Thymus (tissue), 11 donors: Measurements from ENCODE around the gene GATB. TPM values are rescaled to one million over a fixed set of nuclear protein-coding genes. Genes with fewer than 3 reads are reported as not detected.

Experiments
- DNase-seq, 9 donors: peaks; one replicate each; pipeline ENCODE4 v3.0.0-alpha.2; 2013; ENCODE audit warnings: low spot score in 9 of 9, low read depth in 6 of 9, missing footprints in 1 of 9
- H3K27ac ChIP-seq, 2 donors: one replicate each; pipeline ENCODE4 v1.5.1; 2013; ENCODE audit warnings: control low read depth in 1 of 2, low read depth in 1 of 2, low read length in 1 of 2, mild to moderate bottlenecking in 1 of 2, moderate library complexity in 1 of 2
- H3K27me3 ChIP-seq, 2 donors: one replicate each; pipeline ENCODE4 v1.5.1; 2013; ENCODE audit warnings: low read length in 1 of 2; ENCODE audit not compliant: control insufficient read depth in 2 of 2, insufficient read depth in 1 of 2
- H3K36me3 ChIP-seq, 2 donors: one replicate each; pipeline ENCODE4 v1.5.1; 2013; ENCODE audit warnings: low read length in 1 of 2, mild to moderate bottlenecking in 1 of 2, moderate library complexity in 1 of 2; ENCODE audit not compliant: control insufficient read depth in 2 of 2, insufficient read depth in 2 of 2
- H3K4me1 ChIP-seq, 2 donors: one replicate each; pipeline ENCODE4 v1.5.1; 2013; ENCODE audit warnings: low read length in 2 of 2; ENCODE audit not compliant: control insufficient read depth in 2 of 2, insufficient read depth in 2 of 2
- H3K4me3 ChIP-seq, 2 donors: one replicate each; pipeline ENCODE4 v1.5.1; 2013; ENCODE audit warnings: low read length in 2 of 2, control low read depth in 1 of 2, mild to moderate bottlenecking in 1 of 2
- H3K9me3 ChIP-seq, 2 donors: one replicate each; pipeline ENCODE4 v1.5.1; 2013; ENCODE audit warnings: low read length in 1 of 2, mild to moderate bottlenecking in 1 of 2; ENCODE audit not compliant: control insufficient read depth in 2 of 2, insufficient read depth in 1 of 2
- WGBS: extraction: QIAGEN DNeasy Blood & Tissue Kit; methylation state at CpG from one replicate; pipeline ENCODE4 v1.1.7; 2013; 5-methylcytosine and 5-hydroxymethylcytosine counted together
- polyA plus RNA-seq: library from polyadenylated mRNA; stranded (reverse); fragments of 200-250 nt; gene quantifications from one replicate; pipeline ENCODE4 v1.2.3, GENCODE V29; 2013
- total RNA-seq: library from RNA; stranded (reverse); fragments of 120-200 nt; gene quantifications from one replicate; pipeline ENCODE4 v1.2.4, GENCODE V29; 2013
- donor health status: healthy.

GATB gene
- total and polyA plus RNA-seq, 2 donors, result 14.5 to 17.6 TPM

DNA sequence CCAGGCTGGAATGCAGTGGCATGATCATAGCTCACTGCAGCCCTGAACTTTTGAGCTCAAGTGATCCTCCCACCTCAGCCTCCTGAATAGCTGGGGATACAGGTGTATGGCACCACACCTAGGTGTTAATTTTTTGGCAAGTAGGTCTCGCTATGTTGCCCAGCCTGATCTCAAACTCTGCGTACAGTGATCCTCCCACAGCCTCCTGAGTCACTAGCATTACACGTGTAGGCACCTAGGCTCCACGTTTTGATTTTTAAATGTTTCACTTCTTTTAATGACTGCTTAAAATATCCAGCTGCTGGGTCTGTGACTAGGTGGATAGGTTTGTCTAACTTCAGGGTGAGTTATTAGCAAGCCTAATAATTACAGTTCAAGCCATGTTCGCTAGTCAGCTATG, 44.5 kb downstream of the GATB start:
- DNase-seq, result no peak
- Histone ChIP-seq H3K27ac (no peak overlapping the region), H3K27me3 (no peaks in the 10 kb centered on the region), H3K9me3 (no peaks in the 10 kb centered on the region), H3K4me1 (no peaks in the 10 kb centered on the region), H3K36me3 (peaks cover 0 to 17% of the 10 kb centered on the region in 2 donors), H3K4me3 (no peak overlapping the region)
- over 99% methylated on average over 5 of the region's 5 CpGs for WGBS

GRCh38 chr4:151715881-151716280, 44.9 kb downstream of the GATB start:
- no peak overlapping the region for H3K4me3 ChIP-seq
- H3K36me3 ChIP-seq, result peaks cover 0 to 17% of the 10 kb centered on the region in 2 donors
- H3K27ac ChIP-seq, result no peak overlapping the region
- DNase-seq, result no peak
- H3K4me1 ChIP-seq, result no peaks in the 10 kb centered on the region
- H3K9me3 ChIP-seq, result no peaks in the 10 kb centered on the region
- no peaks in the 10 kb centered on the region for H3K27me3 ChIP-seq
- WGBS, result 97% methylated on average over 3 of the region's 3 CpGs

- Histone ChIP-seq H3K9me3 (no peaks in the 10 kb centered on the region), H3K4me1 (no peaks in the 10 kb centered on the region), H3K27me3 (no peaks in the 10 kb centered on the region), H3K4me3 (no peak overlapping the region), H3K27ac (no peak overlapping the region), H3K36me3 (peaks cover 4 to 15% of the 10 kb centered on the region in 2 donors)
- DNase-seq, result no peak
- 95% methylated on average over 4 of the region's 4 CpGs for WGBS
These were observed 48.0 kb downstream of the GATB start for GRCh38 chr4:151712777-151713176.

- Histone ChIP-seq H3K9me3 (no peaks in the 10 kb centered on the region), H3K27ac (no peak overlapping the region), H3K4me3 (no peak overlapping the region), H3K27me3 (no peaks in the 10 kb centered on the region), H3K36me3 (peaks cover 9 to 17% of the 10 kb centered on the region in 2 donors), H3K4me1 (no peaks in the 10 kb centered on the region)
- WGBS, result 97% methylated on average over 7 of the region's 7 CpGs
- DNase-seq, result no peak
These were observed 49.2 kb downstream of the GATB start for GRCh38 chr4:151711646-151712045.

- H3K36me3 ChIP-seq, result peaks cover 9 to 14% of the 10 kb centered on the region in 2 donors
- H3K27ac ChIP-seq, result no peak overlapping the region
- no peak overlapping the region for H3K4me3 ChIP-seq
- 98% methylated on average over 7 of the region's 7 CpGs for WGBS
- H3K27me3 ChIP-seq, result no peaks in the 10 kb centered on the region
- no peak for DNase-seq
- no peaks in the 10 kb centered on the region for H3K9me3 ChIP-seq
- H3K4me1 ChIP-seq, result no peaks in the 10 kb centered on the region
These were observed 51.2 kb downstream of the GATB start for GRCh38 chr4:151709587-151709986.

- WGBS, result 97% methylated on average over 6 of the region's 6 CpGs
- H3K36me3 ChIP-seq, result peaks cover 9 to 14% of the 10 kb centered on the region in 2 donors
These were observed 51.7 kb downstream of the GATB start for GRCh38 chr4:151709071-151709470.

DNA sequence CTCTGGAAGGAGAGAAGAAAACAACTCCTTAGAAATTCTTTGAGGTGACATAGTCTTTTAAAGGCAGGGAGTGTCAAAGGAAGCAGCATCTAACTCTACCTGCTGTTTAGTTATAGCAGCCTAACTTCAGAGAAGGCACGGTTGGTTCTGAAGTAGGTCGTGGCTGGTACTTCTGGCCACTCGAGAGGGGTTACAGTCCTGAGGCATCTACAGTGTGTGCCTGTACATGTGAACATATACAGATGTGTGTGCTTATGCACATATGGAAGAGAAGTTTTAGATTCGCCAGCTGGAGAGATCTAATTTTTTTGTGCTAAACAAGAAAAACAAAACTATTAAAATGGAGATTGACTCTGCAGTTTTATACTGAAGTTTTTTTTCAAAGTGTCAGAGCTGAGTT, 52.7 kb downstream of the GATB start:
- H3K27ac ChIP-seq, result no peak overlapping the region

More at GRCh38 chr4:151709071-151709470, 51.7 kb downstream of the GATB start:
- no peaks in the 10 kb centered on the region for H3K27me3 ChIP-seq
- no peak overlapping the region for H3K4me3 ChIP-seq
- no peaks in the 10 kb centered on the region for H3K4me1 ChIP-seq
- DNase-seq, result no peak
- no peaks in the 10 kb centered on the region for H3K9me3 ChIP-seq
- H3K27ac ChIP-seq, result no peak overlapping the region

DNA sequence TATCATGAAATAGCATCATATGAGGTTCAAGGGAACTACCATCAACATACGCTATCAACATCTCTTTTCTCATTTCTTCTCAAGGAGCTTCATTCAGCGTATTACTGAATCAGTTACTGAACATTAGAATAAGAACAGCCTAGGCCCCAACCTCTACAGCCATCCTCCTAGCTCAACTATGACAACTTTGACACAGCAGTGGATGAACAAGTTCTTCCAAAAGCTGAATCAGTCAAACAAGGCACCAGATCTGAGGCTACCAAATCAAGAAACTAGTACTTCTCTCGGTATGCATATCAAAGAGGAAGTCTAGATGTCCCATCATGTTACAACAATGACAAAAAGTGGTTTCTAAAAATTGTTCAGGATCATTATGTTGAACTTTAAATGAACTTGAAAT, 57.4 kb downstream of the GATB start:
- H3K9me3 ChIP-seq, result no peaks in the 10 kb centered on the region
- peaks cover 10 to 27% of the 10 kb centered on the region in 2 donors for H3K36me3 ChIP-seq
- peaks cover 0 to 3% of the 10 kb centered on the region in 2 donors for H3K4me1 ChIP-seq
- 98% methylated on average over 3 of the region's 3 CpGs for WGBS
- H3K27me3 ChIP-seq, result no peaks in the 10 kb centered on the region
- H3K27ac ChIP-seq, result no peak overlapping the region
- no peak for DNase-seq
- no peak overlapping the region for H3K4me3 ChIP-seq

More for the DNA sequence above, 52.7 kb downstream of the GATB start:
- no peaks in the 10 kb centered on the region for H3K27me3 ChIP-seq
- H3K4me3 ChIP-seq, result no peak overlapping the region
- H3K36me3 ChIP-seq, result peaks cover 9 to 10% of the 10 kb centered on the region in 2 donors
- DNase-seq, result peak in 1 of 9 donors; percentile 18
- no peaks in the 10 kb centered on the region for H3K4me1 ChIP-seq
- 93% methylated on average over 4 of the region's 4 CpGs for WGBS
- H3K9me3 ChIP-seq, result no peaks in the 10 kb centered on the region

GRCh38 chr4:151702256-151702655, 58.6 kb downstream of the GATB start:
- no peak for DNase-seq
- no peaks in the 10 kb centered on the region for H3K27me3 ChIP-seq
- H3K4me1 ChIP-seq, result peaks cover 0 to 3% of the 10 kb centered on the region in 2 donors
- peaks cover 5 to 19% of the 10 kb centered on the region in 2 donors for H3K36me3 ChIP-seq
- H3K9me3 ChIP-seq, result no peaks in the 10 kb centered on the region
- H3K4me3 ChIP-seq, result no peak overlapping the region
- H3K27ac ChIP-seq, result no peak overlapping the region
- 97% methylated on average over 4 of the region's 4 CpGs for WGBS
